ENCODE results near the gene B9D2.

B9D2 gene

GRCh38 chr19:41311072-41311471 is 52.9 kb downstream of the B9D2 start:
- DNase-seq (ENCODE audit: low read depth) = no peak
- peak overlapping the region; percentile 67 for H3K4me3 ChIP-seq (ENCODE audit: low read depth, low read length)
- no peak for TF ChIP-seq CTCF (IDR thresholded peaks at IDR 0.05; ENCODE audit: control insufficient read depth, extremely low read depth, insufficient read depth)

GRCh38 chr19:41310033-41310831 is 53.7 kb downstream of the B9D2 start, which contains the start of gene CCDC97:
CCDC97 (plus strand) TSS chr19:41310172; CDS start chr19:41310311, 139 bp downstream.
- H3K4me3 ChIP-seq (ENCODE audit: low read depth, low read length) = peak within 1 kb of the TSS; percentile 67
- no peak for TF ChIP-seq CTCF (IDR thresholded peaks at IDR 0.05; ENCODE audit: control insufficient read depth, extremely low read depth, insufficient read depth)
- peak; percentile 25 for DNase-seq (ENCODE audit: low read depth)

GRCh38 chr19:41309180-41310032 is 54.5 kb downstream of the B9D2 start:
- no peak for DNase-seq (ENCODE audit: low read depth)
- peak overlapping the region; percentile 67 for H3K4me3 ChIP-seq (ENCODE audit: low read depth, low read length)
- TF ChIP-seq CTCF (IDR thresholded peaks at IDR 0.05; ENCODE audit: control insufficient read depth, extremely low read depth, insufficient read depth) = no peak

GRCh38 chr19:41308450-41309179 is 55.3 kb downstream of the B9D2 start:
- peak; percentile 69 for TF ChIP-seq CTCF (IDR thresholded peaks at IDR 0.05; ENCODE audit: control insufficient read depth, extremely low read depth, insufficient read depth)
- H3K4me3 ChIP-seq (ENCODE audit: low read depth, low read length) = no peak overlapping the region
- peak; percentile 18 for DNase-seq (ENCODE audit: low read depth)

GRCh38 chr19:41307954-41308449 is 55.9 kb downstream of the B9D2 start:
- TF ChIP-seq CTCF (IDR thresholded peaks at IDR 0.05; ENCODE audit: control insufficient read depth, extremely low read depth, insufficient read depth) = no peak
- no peak overlapping the region for H3K4me3 ChIP-seq (ENCODE audit: low read depth, low read length)
- DNase-seq (ENCODE audit: low read depth) = no peak

- DNase-seq (ENCODE audit: low read depth) = no peak
- TF ChIP-seq CTCF (IDR thresholded peaks at IDR 0.05; ENCODE audit: control insufficient read depth, extremely low read depth, insufficient read depth) = no peak
- H3K4me3 ChIP-seq (ENCODE audit: low read depth, low read length) = no peak overlapping the region
These were observed 56.7 kb downstream of the B9D2 start for GRCh38 chr19:41307090-41307875.
